Peyer's patch (tissue), 4 donors: ENCODE results near the gene EFNA5.

Experiments used
- POLR2A ChIP-seq, 2 donors: fragments of 450-650 bp; IDR thresholded peaks; one replicate each; pipeline ENCODE4 v1.5.1; 2017; ENCODE audit warnings: antibody characterized with exemption in 2 of 2, mild to moderate bottlenecking in 2 of 2, moderate library complexity in 2 of 2
- TF ChIP-seq, protein P1 (sequence below), 6 experiments: fragments of 450-650 bp in 4 of 6; fragments of 200-600 bp in 2 of 6; sonication (generic) in 1 of 6; IDR thresholded peaks; one replicate each; pipeline ENCODE4 v1.5.1; 2017 to 2019; ENCODE audit warnings: antibody characterized with exemption in 6 of 6, mild to moderate bottlenecking in 3 of 6, moderate library complexity in 1 of 6

DNA sequence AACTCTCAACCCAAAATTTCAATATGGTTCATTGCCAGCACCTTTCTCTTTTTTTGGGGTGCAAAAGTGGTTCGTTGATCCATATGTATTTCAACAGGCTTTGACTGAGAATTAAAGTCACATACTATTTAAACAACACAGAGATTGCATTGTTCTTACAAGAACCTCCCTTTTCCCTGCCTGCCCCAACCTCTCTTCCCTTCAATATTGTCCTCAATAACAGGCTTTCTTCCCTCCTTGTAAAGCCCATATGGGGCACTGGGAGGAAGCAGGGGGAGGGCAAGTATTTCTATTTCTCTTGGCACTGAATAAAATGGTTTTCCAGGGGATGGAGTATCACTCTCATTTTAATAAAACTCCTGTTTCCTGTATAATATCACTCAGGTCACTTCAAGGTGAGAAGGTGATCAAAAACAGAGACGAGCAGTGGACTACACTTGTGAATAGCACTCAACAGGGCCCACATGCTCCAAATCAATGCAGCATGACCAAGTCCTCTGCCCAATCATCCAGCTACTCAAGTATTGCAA lies 65.1 kb downstream of the EFNA5 start:
- no peak for TF ChIP-seq POLR2A (IDR thresholded peaks at IDR 0.05)
- TF ChIP-seq, protein P1, sequence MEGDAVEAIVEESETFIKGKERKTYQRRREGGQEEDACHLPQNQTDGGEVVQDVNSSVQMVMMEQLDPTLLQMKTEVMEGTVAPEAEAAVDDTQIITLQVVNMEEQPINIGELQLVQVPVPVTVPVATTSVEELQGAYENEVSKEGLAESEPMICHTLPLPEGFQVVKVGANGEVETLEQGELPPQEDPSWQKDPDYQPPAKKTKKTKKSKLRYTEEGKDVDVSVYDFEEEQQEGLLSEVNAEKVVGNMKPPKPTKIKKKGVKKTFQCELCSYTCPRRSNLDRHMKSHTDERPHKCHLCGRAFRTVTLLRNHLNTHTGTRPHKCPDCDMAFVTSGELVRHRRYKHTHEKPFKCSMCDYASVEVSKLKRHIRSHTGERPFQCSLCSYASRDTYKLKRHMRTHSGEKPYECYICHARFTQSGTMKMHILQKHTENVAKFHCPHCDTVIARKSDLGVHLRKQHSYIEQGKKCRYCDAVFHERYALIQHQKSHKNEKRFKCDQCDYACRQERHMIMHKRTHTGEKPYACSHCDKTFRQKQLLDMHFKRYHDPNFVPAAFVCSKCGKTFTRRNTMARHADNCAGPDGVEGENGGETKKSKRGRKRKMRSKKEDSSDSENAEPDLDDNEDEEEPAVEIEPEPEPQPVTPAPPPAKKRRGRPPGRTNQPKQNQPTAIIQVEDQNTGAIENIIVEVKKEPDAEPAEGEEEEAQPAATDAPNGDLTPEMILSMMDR (IDR thresholded peaks at IDR 0.05) = no peak
